ENCODE measurements around the gene SIX3. TPM values are rescaled to one million over a fixed set of nuclear protein-coding genes. Genes with fewer than 3 reads are reported as not detected.

The SIX3 gene
- total RNA-seq, 1 donor: not detected

DNA sequence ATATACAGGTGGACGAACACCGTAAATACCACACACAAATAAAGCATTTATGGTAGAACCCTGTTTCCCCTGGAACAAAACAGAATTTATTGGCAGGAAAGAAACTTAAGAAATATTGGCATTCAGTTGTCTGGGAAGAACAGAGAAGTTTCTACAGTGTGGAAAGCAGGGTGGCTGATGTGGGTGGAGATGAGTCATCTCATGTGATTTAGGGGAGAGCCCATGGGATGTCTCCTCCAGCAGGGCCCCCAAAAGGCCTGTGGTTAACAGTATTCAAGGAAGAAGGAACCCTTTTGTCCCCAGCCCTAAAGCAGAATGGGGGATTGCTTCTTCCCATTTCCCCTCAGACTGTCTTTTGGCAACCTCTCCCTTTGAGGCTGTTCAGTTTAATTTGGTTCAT lies 24.2 kb downstream of the SIX3 start:
- DNase-seq (ENCODE audit: low read depth): no peak
- H3K4me3 ChIP-seq (ENCODE audit: low read depth, low read length): no peak overlapping the region
- no peak for TF ChIP-seq CTCF (IDR thresholded peaks at IDR 0.05; ENCODE audit: insufficient read depth, low read length)

GRCh38 chr2:44967056-44967455 lies 25.6 kb downstream of the SIX3 start:
- no peak overlapping the region for H3K4me3 ChIP-seq (ENCODE audit: low read depth, low read length)
- no peak for TF ChIP-seq CTCF (IDR thresholded peaks at IDR 0.05; ENCODE audit: insufficient read depth, low read length)
- no peak for DNase-seq (ENCODE audit: low read depth)

GRCh38 chr2:44967727-44968432 lies 26.4 kb downstream of the SIX3 start:
- no peak overlapping the region for H3K4me3 ChIP-seq (ENCODE audit: low read depth, low read length)
- no peak for DNase-seq (ENCODE audit: low read depth)
- TF ChIP-seq CTCF (IDR thresholded peaks at IDR 0.05; ENCODE audit: insufficient read depth, low read length): no peak

- no peak for TF ChIP-seq CTCF (IDR thresholded peaks at IDR 0.05; ENCODE audit: insufficient read depth, low read length)
- no peak for DNase-seq (ENCODE audit: low read depth)
- no peak overlapping the region for H3K4me3 ChIP-seq (ENCODE audit: low read depth, low read length)
These were observed 28.4 kb downstream of the SIX3 start for GRCh38 chr2:44969936-44970335.

DNA sequence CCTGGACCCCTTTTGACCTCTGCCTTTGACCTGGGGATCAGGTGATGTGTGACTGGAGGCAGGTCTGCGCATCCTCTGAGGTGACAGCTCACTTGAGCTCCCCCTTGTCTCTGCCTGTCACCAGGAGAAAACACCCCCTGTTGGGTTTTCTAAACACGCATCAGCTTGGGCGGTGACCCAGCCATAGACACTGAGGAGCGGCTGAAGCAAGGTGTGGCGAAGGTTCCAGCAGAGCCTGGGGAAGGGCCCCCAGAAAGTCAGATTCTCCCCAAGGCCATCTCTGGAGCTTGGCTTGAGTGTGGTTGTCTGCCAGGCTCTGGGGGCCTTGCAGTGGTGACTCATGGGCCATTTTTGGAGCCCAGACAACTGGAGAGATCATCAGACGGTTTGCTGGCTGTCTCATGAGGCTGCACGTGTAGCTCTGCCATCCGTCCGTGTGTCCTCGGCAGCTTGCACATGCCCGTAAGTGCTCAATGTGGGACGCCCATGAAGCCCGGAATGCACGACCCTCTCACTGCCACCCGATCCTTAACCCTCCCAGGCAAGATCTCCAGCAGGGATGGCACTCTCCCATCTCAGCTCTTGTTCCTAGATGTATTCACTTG lies 29.4 kb downstream of the SIX3 start:
- no peak for TF ChIP-seq CTCF (IDR thresholded peaks at IDR 0.05; ENCODE audit: insufficient read depth, low read length)
- peak; percentile 45 for DNase-seq (ENCODE audit: low read depth)
- no peak overlapping the region for H3K4me3 ChIP-seq (ENCODE audit: low read depth, low read length)

GRCh38 chr2:44972771-44973535 lies 31.5 kb downstream of the SIX3 start:
- no peak for TF ChIP-seq CTCF (IDR thresholded peaks at IDR 0.05; ENCODE audit: insufficient read depth, low read length)
- H3K4me3 ChIP-seq (ENCODE audit: low read depth, low read length): no peak overlapping the region
- no peak for DNase-seq (ENCODE audit: low read depth)

Data from fibroblast of the aortic adventitia (primary cell).